GM18517 (cell line): ENCODE measurements around the gene BCAS4.
"Not testable (repeated sequence)": the region's sequence is repeated elsewhere in the genome, so short reads cannot be mapped to it uniquely, and the experiment has no call there.

ENCODE experiments used
- ATAC-seq: cut with Tn5 transposase; IDR thresholded peaks from one replicate; pipeline ENCODE4 v1.9.1; 2021; ENCODE audit warnings: mild to moderate bottlenecking, moderate library complexity; ENCODE audit not compliant: unreplicated experiment

BCAS4 gene

DNA sequence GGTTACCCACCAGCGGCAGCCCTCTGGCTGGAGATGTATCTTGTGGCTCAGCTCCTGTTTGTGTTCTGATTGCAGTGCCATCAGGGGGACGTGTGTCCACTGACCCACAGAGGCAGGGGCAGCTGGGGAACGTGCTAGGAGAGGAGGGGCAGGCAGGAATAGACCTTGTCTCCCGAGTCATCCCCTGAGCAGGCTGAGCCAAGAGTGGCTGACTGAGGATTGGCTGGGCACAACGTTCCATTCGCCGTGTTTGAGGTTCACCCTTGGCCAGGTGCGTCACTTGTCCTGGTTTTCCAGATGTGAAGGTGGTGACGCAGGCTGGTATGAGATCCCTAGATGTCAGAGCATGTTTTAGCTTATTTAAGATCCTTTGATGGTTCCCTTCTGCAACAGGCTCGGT is 78.7 kb downstream of the BCAS4 start:
- ATAC-seq = no peak

DNA sequence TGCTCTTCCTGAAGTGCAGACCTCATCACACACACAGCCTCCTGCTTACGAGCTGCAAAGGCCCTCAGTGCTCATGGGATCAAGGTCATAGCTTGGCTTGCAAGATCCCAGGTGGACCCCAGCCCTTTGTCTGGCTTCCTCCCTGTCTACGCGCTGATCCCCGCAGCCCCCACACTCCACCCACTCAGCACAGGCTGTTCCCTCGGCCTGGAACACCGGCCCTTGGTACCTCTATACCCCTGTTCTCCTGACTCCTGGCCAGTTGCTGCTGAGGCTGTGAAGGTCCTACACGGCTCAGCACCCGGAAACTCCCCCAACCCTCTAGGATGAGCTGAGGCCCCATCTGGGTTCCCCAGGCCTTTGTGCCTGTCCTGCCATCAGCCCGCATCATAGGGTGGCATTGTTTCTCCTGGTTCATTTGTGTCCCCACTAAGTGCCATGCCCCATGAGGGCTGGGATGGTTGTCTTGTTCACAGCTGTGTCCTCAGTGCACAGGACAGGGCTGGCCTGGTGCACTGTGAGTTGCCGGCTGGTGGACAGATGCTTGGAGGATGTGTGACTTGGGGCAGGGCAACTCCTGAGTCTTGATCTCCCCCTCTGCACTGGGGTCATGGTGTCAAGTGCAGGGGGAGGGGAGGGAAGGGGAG is 79.4 kb downstream of the BCAS4 start:
- ATAC-seq = no peak

DNA sequence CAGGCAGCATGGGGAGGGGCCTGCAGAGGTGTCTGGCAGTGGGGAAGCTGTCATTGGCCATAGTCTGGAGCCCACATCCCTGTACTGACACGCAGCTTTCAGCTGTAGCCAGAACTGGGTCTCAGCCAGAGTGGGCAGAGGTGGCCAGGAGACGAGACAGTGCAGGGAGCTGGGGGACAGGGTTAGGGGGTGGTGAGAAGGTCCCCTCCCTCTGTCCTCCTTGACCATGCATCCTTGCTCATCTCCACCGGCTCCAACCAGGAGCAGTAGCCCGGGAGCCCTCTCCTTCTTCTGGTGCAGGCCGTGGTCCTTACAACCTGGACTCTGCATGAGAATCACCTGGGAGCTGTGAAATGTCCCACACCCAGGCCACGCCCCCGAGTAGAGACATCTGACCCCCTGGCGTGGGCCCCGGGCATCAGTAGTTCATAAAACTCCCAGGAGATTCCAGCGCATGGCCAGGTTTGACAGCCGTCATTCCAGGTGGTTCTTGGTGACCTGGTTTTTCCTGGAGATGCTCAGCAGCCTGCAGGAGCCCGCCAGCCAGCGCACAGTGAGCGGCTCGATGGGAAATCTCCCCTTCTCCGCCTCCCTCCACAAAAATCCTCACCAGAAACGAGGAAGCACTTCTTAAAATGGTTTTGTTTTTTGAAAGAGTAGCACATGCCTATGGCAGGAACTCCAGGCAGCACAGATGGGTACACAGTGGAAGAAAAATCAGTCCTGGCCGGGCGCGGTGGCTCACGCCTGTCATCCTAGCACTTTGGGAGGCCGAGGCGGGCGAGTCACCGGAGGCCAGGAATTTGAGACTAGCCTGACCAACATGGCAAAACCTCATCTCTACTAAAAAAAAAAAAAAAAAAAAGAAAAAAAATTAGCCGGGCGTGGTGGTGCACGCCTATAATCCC is 80.2 kb downstream of the BCAS4 start:
- ATAC-seq = no peak

DNA sequence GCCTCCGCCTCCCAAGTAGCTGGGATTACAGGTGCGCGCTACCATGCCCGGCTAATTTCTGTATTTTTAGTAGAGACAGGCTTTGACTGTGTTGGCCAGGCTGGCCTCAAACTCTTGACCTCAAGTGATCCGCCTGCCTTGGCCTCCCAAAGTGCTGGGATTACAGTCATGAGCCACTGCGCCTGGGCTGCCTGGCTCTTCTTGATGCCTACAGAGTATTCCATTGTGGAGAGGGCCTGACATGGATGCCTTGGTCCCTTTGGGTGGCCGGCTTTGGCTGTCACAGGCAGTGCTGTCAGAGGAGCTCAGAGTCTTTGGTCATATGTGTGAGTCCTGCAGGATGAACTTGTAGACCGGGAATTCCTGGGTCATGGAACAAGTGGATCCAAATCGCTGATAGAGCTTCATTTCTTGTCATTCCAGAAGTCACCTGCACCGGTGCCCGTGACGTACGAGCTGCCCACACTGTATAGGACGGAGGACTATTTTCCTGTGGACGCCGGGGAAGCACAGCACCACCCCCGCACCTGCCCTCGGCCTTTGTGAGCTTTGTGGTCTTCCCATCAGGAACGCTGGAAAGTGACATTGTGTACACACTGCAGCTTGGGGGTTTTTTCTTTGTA is 81.3 kb downstream of the BCAS4 start:
- ATAC-seq = no peak

DNA sequence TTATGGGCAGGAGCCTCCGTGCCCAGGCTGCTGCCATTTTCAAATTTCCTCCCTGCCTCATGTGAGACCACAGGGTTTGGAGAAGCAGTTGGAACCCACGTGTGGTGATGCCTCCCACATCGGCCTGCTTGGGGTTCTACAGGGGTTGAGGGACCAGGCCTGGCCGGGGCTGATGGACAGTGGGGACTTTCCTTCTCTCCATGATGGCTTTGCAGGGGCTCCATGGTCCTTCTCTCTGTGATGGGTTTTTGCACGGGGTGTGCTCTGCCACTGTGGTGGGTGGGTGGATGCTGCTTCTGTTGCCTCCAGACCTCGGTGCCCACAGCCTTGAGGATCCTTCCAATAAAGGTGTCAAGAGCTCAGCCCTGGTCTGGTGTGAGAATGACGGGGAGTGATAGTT is 82.0 kb downstream of the BCAS4 start:
- ATAC-seq = no peak

DNA sequence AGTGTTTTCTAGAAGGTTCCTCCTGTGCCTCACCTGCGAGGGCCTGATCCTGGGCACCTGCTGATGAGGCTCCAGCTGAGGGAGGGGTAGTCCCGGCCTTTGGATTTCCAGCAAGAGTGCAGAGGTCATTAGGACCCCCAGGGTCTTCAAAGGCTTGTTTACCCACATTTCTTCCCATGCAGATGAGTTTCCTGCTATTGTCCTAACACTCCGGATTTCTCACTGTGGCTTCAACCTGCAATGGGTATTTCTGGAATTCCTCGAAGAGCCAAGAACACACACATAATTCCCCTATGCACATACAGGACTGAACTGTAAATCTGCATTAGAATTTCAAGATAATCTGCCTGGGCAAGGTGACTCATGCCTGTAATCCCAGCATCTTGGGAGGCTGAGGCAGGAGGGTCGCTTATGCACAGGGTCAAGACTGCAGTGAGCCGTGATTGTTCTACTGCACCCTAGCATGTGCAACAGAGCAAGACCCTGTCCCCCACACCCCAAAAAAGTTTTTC is 82.4 kb downstream of the BCAS4 start:
- no peak for ATAC-seq

DNA sequence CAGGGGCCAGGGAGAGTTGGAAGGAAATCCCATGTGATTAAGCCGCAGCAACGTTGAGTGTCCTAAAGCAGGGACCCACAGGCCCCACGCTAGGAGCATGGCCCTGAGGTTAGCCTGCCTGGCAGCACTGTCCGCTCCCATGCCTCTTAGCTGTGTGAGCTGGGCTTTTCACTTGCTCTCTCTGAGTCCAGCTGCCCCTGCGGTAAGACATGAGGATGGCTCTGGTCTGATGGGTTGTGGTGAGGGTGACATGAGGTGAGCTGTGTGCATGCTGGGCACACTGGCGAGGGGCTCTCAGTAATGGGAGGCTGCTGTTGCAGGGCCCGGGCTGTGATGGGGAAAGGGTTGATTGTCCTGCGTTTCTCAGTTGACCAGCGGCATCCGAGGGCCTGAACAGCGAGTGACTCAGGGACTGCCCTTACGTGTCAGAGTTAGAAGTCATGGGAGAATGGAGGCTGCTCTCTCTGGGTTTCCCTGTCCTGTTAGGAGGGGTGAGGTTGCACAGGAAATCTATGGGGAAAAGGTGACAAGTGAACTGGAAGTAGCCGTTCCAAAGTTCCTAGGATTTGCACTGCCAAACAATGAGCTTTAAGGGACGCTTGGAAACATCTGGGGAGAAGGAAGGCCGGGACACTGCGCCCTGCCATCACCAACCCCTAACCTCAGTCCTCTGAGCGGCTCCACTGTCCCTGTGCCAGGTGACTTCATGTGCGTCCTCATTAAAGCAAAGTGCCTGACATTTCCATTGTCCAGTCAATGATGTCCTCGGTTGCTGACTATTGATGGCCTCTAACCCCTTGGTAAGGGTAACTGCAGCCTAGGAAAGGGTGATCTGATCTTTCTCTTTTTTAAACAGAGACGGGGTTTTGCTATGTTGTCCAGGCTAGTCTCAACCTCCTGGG is 85.0 kb downstream of the BCAS4 start:
- ATAC-seq = no peak

DNA sequence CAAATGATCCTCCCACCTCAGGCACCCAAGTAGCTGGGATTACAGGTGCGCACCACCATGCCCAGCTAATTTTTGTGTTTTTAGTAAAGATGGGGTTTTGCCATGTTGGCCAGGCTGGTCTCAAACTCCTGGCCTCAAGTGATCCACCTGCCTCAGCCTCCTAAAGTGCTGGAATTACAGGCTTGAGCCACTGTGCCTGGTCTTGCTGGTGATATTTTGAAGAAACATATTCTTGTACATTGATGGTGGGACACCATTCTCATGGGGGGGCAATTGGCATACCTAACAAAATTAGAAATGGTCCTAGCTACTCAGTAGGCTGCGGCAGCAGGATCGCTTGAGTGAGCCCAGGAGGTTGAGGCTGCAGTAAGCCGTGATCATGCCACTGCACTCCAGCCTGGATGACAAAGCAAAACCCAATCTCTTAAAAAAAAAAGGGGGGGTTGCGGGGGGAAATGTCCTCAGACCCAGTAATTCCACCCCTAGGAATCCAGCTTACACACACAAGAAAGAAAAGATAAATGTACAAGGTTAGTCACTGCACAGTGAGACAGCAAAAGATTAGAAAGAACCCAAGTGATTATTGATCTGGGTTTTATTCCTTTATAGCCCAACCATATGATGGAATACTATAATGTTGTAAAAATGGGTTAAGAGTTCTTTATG is 87.0 kb downstream of the BCAS4 start:
- not testable (repeated sequence) for ATAC-seq

DNA sequence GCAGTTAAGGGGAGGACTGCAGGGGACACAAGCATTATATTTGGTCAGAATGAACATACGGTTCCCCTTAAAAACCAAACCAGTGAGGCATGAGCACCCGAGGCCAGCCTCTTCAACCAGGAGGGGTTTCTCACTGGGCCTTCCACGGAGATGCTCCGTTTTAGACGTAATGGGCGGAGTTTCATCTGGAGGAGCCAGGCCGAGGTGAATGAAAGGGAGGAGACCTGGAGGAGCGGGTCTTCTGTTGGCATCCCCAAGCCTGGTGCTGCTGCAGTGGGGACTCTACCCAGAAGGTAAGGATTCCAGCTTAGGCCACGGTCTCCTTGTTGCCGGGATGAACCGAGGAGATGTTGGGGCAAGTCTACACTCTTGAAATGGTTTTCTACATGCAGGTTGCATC is 89.0 kb downstream of the BCAS4 start:
- no peak for ATAC-seq

DNA sequence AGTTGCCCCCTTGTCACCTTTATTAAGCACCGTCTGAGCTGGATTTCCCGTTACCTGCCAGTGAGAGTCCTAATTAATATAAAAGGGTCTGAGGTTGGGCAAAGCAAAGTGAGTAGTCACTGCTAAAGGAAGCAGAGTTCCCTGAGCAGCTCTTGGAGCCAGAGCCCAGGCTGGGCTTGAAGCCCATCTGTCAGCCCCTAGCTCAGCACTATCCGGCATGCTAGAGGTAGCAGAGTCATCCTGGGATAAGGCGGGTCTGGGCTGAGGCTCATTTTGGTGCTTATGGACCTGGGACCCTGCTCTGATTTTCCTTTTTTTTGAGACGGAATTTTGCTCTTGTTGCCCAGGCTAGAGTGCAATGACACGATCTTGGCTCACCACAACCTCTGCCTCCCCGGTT is 90.2 kb downstream of the BCAS4 start:
- no peak for ATAC-seq

DNA sequence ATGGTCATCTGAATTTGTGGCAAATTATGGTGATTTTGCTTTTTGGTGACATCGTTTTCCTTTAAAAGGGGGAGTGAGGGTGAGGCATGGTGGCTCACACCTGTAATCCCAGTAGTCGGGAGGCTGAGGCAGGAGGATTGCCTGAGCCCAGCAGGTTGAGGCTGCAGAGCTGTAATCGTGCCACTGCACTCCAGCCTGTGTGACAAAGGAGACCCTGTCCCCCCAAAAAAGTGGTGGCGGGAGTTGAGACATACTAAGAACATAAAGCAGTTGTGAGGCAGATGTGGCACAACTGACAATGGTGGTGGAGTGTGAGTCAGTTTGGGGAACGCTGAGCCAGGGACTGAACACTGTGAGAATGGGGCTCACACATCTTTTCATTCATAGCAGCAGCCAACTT is 90.9 kb downstream of the BCAS4 start:
- ATAC-seq = no peak

DNA sequence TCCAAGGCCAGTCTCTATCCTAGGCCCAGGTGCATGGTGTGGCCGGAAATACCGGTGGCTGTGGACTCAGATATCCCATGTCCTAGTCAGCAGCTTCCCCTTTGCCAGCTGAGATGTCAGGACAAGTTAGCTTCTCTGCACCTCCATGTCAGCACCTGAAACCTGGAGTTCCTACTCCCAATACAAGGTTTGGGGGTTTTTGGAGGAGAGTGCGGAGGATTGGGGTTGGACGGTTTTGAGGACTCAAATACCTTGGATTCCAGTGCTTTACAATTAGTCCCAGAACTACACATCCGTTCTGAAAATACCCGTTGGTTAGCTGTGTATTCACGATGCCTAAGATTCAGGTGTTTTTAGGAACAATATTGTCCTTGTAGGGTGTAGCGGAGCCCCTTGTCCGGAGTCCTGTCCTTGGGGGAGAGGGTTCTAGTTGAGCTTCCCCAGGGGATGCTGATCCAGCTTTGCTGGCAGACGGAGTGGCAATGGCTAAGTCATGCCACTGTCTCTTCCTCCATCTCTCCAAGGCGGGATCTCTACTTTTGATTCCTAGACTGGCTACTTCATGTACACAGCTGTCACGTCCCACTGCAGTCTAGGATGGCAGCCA is 91.4 kb downstream of the BCAS4 start:
- no peak for ATAC-seq

DNA sequence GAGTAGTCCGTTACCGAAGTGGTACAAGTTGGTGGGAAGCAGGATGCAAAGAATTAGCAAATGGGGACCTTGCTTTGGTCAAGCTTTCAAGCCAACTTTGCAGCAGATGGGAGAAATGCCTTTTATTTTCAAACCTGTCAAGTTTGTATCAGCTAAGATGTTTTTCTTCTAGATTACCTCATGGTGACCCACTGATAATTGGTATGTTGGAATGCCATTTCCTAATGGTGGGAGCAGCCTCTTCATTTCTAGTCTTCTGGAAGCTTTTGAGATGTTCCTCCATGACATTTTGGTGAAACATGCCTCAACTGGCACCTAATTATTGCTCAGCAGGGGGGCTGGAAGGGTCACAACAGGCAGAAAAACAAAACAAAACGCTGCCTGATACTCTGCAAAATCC is 92.7 kb downstream of the BCAS4 start:
- no peak for ATAC-seq

DNA sequence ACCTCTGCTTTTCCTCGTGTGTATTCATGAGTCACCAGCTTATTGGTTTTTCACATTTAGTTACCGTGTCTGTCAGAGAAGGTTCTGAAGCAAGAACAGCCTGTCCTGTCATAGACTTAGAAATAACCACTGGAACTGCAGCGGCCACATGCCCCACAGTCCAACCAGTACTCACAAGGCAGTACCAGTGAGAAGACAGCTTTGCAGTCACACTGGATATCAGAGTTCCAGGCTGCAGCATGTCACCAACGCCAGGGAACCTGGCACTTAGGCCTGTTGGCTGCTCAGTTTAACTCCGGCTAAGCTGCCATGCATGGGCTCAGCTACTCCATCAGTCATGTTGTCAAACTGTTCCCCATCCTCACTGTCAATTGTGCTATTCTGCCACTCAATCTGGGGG is 96.3 kb downstream of the BCAS4 start:
- ATAC-seq = no peak

DNA sequence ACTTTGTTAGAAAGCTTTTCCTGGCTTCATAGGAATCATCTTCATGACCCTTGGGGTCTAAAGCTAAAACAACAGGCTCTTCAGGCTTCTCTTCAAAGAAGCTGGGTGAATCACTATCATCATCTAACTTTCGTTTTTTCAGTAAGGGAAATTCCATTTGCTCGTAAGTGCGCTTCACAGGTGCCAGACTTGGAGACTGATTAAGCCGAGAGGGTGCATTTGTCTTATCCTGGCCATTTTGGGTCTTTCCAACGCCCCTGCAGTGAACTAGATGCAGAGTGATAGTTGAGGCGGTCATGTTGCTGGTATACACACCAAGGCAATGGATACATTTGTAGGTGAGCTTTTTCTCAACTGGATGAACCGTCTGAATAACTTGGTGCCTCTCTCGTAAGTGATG is 97.5 kb downstream of the BCAS4 start:
- ATAC-seq = no peak

DNA sequence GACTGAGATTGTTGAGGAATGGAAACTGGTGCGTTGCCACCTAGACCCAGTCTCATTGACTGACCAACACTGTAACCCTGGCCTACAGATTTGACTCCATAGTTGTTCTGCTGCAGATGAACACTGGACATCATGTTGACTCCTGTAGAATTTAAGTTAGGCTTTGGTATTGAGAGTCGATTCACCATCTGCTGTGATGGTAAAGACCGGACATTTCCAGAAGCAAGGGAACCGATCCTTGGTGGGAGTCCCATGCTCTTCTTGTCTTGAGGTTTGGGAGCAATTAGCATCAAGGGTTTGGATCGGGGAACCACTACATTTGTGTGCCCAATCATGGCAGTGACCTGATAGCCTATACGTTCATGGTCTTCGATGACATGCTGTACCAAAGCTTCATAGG is 98.8 kb downstream of the BCAS4 start:
- no peak for ATAC-seq

DNA sequence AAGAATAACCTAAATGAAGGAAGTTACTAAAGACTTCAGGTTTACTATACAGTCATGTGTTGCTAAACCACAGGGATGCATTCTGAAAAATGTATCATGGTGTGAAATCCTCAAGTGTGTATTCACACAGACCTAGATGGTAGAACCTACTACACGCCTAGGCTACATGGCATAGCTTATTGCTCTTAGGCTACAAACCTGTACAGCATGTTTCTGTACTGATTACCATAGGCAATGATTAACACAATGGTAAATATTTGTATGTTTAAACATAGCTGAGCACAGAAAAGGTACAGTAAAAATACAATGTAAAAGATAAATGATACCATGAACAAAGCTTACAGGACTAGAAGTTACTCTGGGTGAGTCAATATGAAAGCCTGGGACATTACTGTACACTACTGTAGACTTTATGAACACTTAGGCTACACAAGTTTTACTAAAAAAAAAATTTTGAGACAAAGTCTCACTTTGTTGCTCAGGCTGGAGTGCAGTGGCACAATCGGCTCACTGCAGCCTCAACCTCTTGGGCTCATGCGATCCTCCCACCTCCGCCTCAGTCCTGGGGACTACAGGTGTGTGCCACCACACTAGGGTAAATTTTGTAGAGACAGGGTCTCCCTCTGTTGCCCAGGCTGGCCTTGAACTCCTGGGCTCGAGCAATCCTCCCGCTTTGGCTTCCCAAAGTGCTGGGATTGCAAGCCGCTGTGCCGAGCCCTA is 100.4 kb downstream of the BCAS4 start:
- no peak for ATAC-seq

DNA sequence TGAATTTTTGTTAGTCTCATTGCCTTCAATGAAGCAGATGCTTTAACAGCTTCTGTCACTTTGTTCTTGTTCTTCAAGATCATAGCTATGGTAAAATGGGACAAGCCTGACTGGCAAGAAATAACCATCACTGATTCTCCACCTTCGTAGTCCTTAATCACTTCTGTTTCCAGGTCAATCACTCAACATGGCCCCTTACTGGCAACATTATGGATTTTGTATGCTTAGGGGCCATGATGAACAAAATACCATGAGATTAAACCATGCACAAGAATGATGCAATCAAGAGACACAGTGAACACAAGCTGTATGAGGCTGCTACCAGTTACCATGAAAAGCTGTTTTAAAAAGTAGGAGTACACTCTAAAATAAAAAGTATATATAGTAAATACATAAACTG is 103.6 kb downstream of the BCAS4 start:
- ATAC-seq = no peak

DNA sequence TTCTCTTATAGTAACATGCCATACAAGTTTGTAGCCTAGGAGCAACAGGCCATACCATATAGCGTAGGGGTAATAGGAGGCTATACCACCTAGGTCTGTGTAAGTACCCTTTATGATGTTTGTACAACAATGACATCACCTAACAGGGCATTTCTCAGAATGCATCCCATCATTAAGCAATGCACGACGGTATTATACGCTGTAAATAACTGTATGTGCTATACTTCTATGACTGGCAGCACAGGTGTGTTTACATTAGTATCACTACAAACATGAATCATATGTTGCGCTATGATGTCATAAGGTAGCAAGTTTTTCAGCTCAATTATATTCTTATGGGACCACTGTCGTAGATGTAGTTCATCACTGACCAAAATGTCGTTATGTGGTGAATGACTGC is 105.4 kb downstream of the BCAS4 start:
- no peak for ATAC-seq
